ENCODE data around the gene ATP6V0D1. TPM values are rescaled to one million over a fixed set of nuclear protein-coding genes. Genes with fewer than 3 reads are reported as not detected.

Gene ATP6V0D1
- total RNA-seq, 3 donors from 2014 or later: 152 to 253 (median 228) TPM

DNA sequence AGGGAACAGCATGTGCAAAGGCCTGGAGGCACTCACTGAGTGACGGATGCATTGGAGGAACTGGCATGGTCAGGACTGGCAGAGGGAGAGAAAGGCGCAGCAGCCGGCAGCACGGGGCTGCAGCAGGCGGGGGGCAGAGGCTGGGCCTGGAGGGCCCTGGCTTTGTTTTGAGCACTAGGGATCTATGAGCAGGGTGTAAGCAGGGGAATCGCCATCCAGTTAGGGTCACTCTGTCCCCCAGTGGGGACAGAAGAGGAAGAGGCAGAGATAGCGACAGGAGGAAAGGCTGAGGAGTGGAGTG lies 35.9 kb downstream of the ATP6V0D1 start:
- Histone ChIP-seq H3K36me3 (ENCODE audit: low read depth) (no peaks in the 10 kb centered on the region), H3K4me3 (no peak overlapping the region), H3K9me3 (no peaks in the 10 kb centered on the region), H3K4me1 (ENCODE audit: low read depth) (peaks cover 90% of the 10 kb centered on the region)
- no peak for ATAC-seq
- intact Hi-C loops (cut with DNase I, micrococcal nuclease): no loop called here
- TF ChIP-seq, protein P1, sequence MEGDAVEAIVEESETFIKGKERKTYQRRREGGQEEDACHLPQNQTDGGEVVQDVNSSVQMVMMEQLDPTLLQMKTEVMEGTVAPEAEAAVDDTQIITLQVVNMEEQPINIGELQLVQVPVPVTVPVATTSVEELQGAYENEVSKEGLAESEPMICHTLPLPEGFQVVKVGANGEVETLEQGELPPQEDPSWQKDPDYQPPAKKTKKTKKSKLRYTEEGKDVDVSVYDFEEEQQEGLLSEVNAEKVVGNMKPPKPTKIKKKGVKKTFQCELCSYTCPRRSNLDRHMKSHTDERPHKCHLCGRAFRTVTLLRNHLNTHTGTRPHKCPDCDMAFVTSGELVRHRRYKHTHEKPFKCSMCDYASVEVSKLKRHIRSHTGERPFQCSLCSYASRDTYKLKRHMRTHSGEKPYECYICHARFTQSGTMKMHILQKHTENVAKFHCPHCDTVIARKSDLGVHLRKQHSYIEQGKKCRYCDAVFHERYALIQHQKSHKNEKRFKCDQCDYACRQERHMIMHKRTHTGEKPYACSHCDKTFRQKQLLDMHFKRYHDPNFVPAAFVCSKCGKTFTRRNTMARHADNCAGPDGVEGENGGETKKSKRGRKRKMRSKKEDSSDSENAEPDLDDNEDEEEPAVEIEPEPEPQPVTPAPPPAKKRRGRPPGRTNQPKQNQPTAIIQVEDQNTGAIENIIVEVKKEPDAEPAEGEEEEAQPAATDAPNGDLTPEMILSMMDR (IDR thresholded peaks at IDR 0.05): no peak
- no peak for DNase-seq

DNA sequence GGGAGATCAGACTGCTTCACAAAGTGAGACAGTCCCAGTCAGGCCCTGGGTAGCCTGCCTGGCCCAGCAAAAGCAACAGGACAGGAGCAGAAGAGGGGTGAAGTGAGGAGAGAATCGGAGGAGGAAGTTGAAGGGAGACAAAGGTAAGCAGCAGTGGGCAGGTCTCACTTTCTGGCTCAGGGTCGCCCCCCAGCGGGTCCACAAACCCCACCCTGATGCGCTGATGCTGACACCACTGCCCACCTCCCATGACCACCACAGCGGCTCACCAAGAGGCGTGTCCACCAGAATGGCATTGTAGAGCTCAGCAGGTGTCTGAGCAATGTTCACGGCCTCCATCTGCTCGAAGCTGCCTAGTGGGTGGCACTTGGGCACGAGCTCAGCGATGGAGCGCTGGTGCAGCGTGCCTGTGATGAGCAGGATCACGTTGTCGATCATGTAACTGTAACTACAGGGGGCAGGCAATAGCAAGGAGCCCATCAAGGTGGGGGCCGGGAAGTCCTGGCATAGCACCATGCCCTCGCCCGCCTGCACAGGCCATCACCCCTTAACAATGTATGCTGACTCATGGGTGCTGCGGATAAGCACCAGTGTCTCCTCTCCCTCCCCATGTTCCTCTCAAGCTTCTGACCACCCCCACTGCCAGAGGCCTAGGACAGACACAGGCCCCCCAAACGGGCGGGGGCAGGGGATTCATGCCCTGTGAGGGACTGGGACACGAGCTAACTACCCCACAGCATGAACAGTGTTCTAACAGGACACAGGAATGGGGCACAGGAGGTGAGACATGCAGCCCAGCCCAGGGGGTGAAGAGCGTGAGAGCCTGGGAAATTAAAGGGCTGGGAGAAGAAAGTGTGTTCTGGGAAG lies 36.5 kb downstream of the ATP6V0D1 start:
- ATAC-seq (no peak), DNase-seq (peak in 1 of 3 donors; percentile 12)
- TF ChIP-seq, protein P1 (IDR thresholded peaks at IDR 0.05): no peak
- Histone ChIP-seq H3K4me3 (no peak overlapping the region), H3K4me1 (ENCODE audit: low read depth) (peaks cover 88% of the 10 kb centered on the region), H3K9me3 (no peaks in the 10 kb centered on the region), H3K36me3 (ENCODE audit: low read depth) (no peaks in the 10 kb centered on the region)
- intact Hi-C loops (cut with DNase I, micrococcal nuclease): no loop called here

DNA sequence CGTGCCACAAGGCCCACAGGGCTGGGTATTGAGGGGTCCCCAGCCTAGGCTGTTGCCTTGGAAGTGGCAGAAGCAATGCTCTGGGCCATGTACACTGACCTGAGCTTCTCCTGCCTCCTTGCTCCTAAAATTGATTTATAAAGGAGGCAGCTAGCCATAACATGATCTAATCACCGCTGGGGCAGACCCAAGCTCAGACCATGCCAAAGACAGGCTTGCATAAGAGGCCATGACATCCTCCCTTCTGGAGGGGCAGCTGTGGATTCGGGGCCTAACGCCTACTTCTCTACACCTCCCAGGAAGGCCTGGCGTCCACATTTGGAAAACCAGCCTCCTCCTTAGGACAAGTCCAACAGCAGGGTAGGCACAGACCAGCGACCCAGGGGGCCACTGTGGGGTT lies 37.7 kb downstream of the ATP6V0D1 start:
- peaks cover 77% of the 10 kb centered on the region for H3K4me1 ChIP-seq (ENCODE audit: low read depth)
- DNase-seq (peak in 1 of 3 donors; percentile 37), ATAC-seq (no peak)
- H3K4me3 ChIP-seq: no peak overlapping the region
- intact Hi-C loops (cut with DNase I, micrococcal nuclease): no loop called here
- H3K9me3 ChIP-seq: no peaks in the 10 kb centered on the region
- H3K36me3 ChIP-seq (ENCODE audit: low read depth): no peaks in the 10 kb centered on the region
- TF ChIP-seq, protein P1 (IDR thresholded peaks at IDR 0.05): no peak

DNA sequence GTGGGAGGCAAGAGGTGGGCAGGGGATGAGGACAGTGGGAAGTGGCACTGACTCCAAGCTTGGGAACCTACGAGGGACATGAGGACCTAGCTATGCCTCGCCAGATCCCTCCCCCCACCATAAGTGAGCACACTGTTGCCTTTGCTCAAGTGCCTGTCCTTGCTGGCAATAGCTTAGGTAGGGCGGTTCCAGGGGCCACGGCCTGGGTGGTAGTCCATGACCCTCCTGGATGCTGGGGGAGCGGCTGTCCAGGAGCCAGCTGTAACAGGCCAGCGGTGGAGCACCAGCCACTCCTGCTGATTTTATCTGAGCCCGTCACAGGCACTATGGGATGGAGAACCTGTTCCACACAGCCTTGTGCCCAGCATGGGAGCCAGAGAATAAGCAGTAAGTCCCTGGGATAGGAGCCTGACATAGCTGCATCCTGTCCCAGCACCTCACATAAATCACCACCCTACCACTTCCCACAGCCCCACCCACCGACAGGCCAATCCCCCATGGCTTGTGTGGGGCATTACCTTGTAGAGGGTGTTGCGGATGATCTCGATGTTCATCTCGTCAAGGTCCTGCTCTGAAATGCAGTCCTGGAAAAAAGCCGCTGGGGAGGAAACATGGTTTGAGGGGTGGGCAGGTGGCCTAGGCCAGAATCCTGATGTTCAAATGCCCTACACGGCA lies 38.2 kb downstream of the ATP6V0D1 start:
- intact Hi-C loops (cut with DNase I, micrococcal nuclease): no loop called here
- H3K4me3 ChIP-seq: no peak overlapping the region
- ATAC-seq (no peak), DNase-seq (peak in 1 of 3 donors; percentile 40)
- TF ChIP-seq, protein P1 (IDR thresholded peaks at IDR 0.05): no peak
- peaks cover 71% of the 10 kb centered on the region for H3K4me1 ChIP-seq (ENCODE audit: low read depth)
- H3K36me3 ChIP-seq (ENCODE audit: low read depth): no peaks in the 10 kb centered on the region
- no peaks in the 10 kb centered on the region for H3K9me3 ChIP-seq

DNA sequence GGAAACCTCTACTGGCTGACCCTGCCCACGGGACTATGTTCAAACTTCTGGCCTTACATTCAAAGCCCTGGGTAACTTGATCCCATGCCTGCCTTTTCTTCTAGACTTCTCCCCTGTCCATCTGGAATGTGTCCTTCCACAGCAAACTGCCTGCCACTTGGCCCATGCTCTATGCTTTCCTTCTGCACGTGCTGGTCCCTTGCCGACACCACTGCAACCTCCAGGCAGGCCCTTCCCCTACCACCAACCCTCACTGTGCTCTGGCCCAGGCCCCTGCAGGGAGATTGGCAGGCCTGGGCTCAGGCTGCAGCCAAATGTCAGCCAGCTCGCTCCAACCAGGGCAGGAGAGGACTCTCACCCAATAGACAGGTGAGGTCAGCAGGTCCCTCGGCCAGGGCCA lies 39.0 kb downstream of the ATP6V0D1 start:
- no peak for ATAC-seq
- peak in 1 of 3 donors; percentile 52 for DNase-seq

More for the DNA sequence above, 39.0 kb downstream of the ATP6V0D1 start:
- H3K4me3 ChIP-seq: no peak overlapping the region
- intact Hi-C loops (cut with DNase I, micrococcal nuclease): no loop called here
- peaks cover 63% of the 10 kb centered on the region for H3K4me1 ChIP-seq (ENCODE audit: low read depth)
- H3K36me3 ChIP-seq (ENCODE audit: low read depth): no peaks in the 10 kb centered on the region
- TF ChIP-seq, protein P1 (IDR thresholded peaks at IDR 0.05): no peak
- no peaks in the 10 kb centered on the region for H3K9me3 ChIP-seq

Data from mucosa of descending colon (tissue), 3 donors.